Measurements from ENCODE around the gene SCFD2. TPM values are rescaled to one million over a fixed set of nuclear protein-coding genes. Genes with fewer than 3 reads are reported as not detected.

SCFD2 gene
- total RNA-seq, 1 donor from 2014 or later: 11.9 TPM

GRCh38 chr4:53088152-53088551 lies 277.7 kb downstream of the SCFD2 start:
- Histone ChIP-seq H3K4me1 (ENCODE audit: insufficient read depth, low read length) (no peaks in the 10 kb centered on the region), H3K27me3 (ENCODE audit: insufficient read depth, low read length) (no peaks in the 10 kb centered on the region), H3K9me3 (ENCODE audit: insufficient read depth, low read depth, low read length) (peaks cover 2% of the 10 kb centered on the region), H3K4me3 (ENCODE audit: insufficient read depth, low read depth, low read length) (no peak overlapping the region), H3K79me2 (ENCODE audit: insufficient read depth, low read length) (no peaks in the 10 kb centered on the region), H2AFZ (ENCODE audit: low read depth, low read length) (no peak overlapping the region), H3K4me2 (ENCODE audit: low read length) (no peak overlapping the region), H3K36me3 (ENCODE audit: insufficient read depth, low read length) (no peaks in the 10 kb centered on the region), H4K20me1 (ENCODE audit: insufficient read depth, low read length) (no peaks in the 10 kb centered on the region), H3K9ac (ENCODE audit: low read length) (no peak overlapping the region), H3K27ac (ENCODE audit: low read depth, low read length) (no peak overlapping the region)
- Mint-ChIP-seq H3K27me3 (ENCODE audit: low read depth, unreplicated experiment) (no peaks in the 10 kb centered on the region), H3K4me3 (ENCODE audit: unreplicated experiment) (no peak overlapping the region), H3K9me3 (ENCODE audit: unreplicated experiment) (peaks cover 11% of the 10 kb centered on the region), H3K27ac (ENCODE audit: unreplicated experiment) (no peak overlapping the region), H3K4me1 (ENCODE audit: low read depth, unreplicated experiment) (peaks cover 3% of the 10 kb centered on the region), H3K36me3 (ENCODE audit: low read depth, unreplicated experiment) (no peaks in the 10 kb centered on the region)
- DNase-seq (ENCODE audit: low read depth) (no peak), FAIRE-seq (no peak)
- TF ChIP-seq EZH2 (IDR thresholded peaks at IDR 0.05; ENCODE audit: insufficient read depth, low read length): no peak
- no peak for TF ChIP-seq CTCF (IDR thresholded peaks at IDR 0.05; ENCODE audit: insufficient read depth, low read depth, low read length)

- H4K20me1 ChIP-seq (ENCODE audit: insufficient read depth, low read length): no peaks in the 10 kb centered on the region
- no peak overlapping the region for H2AFZ ChIP-seq (ENCODE audit: low read depth, low read length)
- FAIRE-seq: no peak
- H3K9me3 ChIP-seq (ENCODE audit: insufficient read depth, low read depth, low read length): no peaks in the 10 kb centered on the region
- H3K9me3 Mint-ChIP-seq (ENCODE audit: unreplicated experiment): no peaks in the 10 kb centered on the region
- no peak overlapping the region for H3K27ac ChIP-seq (ENCODE audit: low read depth, low read length)
- DNase-seq (ENCODE audit: low read depth): no peak
- no peak overlapping the region for H3K4me2 ChIP-seq (ENCODE audit: low read length)
- H3K36me3 ChIP-seq (ENCODE audit: insufficient read depth, low read length): no peaks in the 10 kb centered on the region
- peaks cover 2% of the 10 kb centered on the region for H3K4me1 Mint-ChIP-seq (ENCODE audit: low read depth, unreplicated experiment)
- no peak overlapping the region for H3K4me3 Mint-ChIP-seq (ENCODE audit: unreplicated experiment)
- H3K36me3 Mint-ChIP-seq (ENCODE audit: low read depth, unreplicated experiment): no peaks in the 10 kb centered on the region
- H3K27ac Mint-ChIP-seq (ENCODE audit: unreplicated experiment): no peak overlapping the region
- no peaks in the 10 kb centered on the region for H3K27me3 ChIP-seq (ENCODE audit: insufficient read depth, low read length)
- no peak overlapping the region for H3K9ac ChIP-seq (ENCODE audit: low read length)
- no peak overlapping the region for H3K4me3 ChIP-seq (ENCODE audit: insufficient read depth, low read depth, low read length)
- no peaks in the 10 kb centered on the region for H3K4me1 ChIP-seq (ENCODE audit: insufficient read depth, low read length)
- H3K27me3 Mint-ChIP-seq (ENCODE audit: low read depth, unreplicated experiment): no peaks in the 10 kb centered on the region
- TF ChIP-seq CTCF (IDR thresholded peaks at IDR 0.05; ENCODE audit: insufficient read depth, low read depth, low read length): no peak
- TF ChIP-seq EZH2 (IDR thresholded peaks at IDR 0.05; ENCODE audit: insufficient read depth, low read length): no peak
- no peaks in the 10 kb centered on the region for H3K79me2 ChIP-seq (ENCODE audit: insufficient read depth, low read length)
Measured at GRCh38 chr4:53076374-53076958, 289.4 kb downstream of the SCFD2 start.

GRCh38 chr4:53075162-53075785 lies 290.6 kb downstream of the SCFD2 start:
- no peaks in the 10 kb centered on the region for H3K79me2 ChIP-seq (ENCODE audit: insufficient read depth, low read length)
- H3K9me3 Mint-ChIP-seq (ENCODE audit: unreplicated experiment): no peaks in the 10 kb centered on the region
- FAIRE-seq: no peak

More at GRCh38 chr4:53075162-53075785, 290.6 kb downstream of the SCFD2 start:
- no peak overlapping the region for H2AFZ ChIP-seq (ENCODE audit: low read depth, low read length)
- TF ChIP-seq EZH2 (IDR thresholded peaks at IDR 0.05; ENCODE audit: insufficient read depth, low read length) (no peak), CTCF (IDR thresholded peaks at IDR 0.05; ENCODE audit: insufficient read depth, low read depth, low read length) (no peak)
- no peaks in the 10 kb centered on the region for H3K4me1 ChIP-seq (ENCODE audit: insufficient read depth, low read length)
- H3K9me3 ChIP-seq (ENCODE audit: insufficient read depth, low read depth, low read length): no peaks in the 10 kb centered on the region
- no peaks in the 10 kb centered on the region for H3K27me3 ChIP-seq (ENCODE audit: insufficient read depth, low read length)
- H4K20me1 ChIP-seq (ENCODE audit: insufficient read depth, low read length): no peaks in the 10 kb centered on the region
- no peaks in the 10 kb centered on the region for H3K36me3 Mint-ChIP-seq (ENCODE audit: low read depth, unreplicated experiment)
- no peak for DNase-seq (ENCODE audit: low read depth)
- H3K9ac ChIP-seq (ENCODE audit: low read length): no peak overlapping the region
- H3K4me1 Mint-ChIP-seq (ENCODE audit: low read depth, unreplicated experiment): peaks cover 2% of the 10 kb centered on the region
- no peaks in the 10 kb centered on the region for H3K36me3 ChIP-seq (ENCODE audit: insufficient read depth, low read length)
- no peak overlapping the region for H3K27ac ChIP-seq (ENCODE audit: low read depth, low read length)
- H3K4me3 Mint-ChIP-seq (ENCODE audit: unreplicated experiment): no peak overlapping the region
- H3K27me3 Mint-ChIP-seq (ENCODE audit: low read depth, unreplicated experiment): no peaks in the 10 kb centered on the region
- no peak overlapping the region for H3K4me3 ChIP-seq (ENCODE audit: insufficient read depth, low read depth, low read length)
- no peak overlapping the region for H3K27ac Mint-ChIP-seq (ENCODE audit: unreplicated experiment)
- H3K4me2 ChIP-seq (ENCODE audit: low read length): no peak overlapping the region

All from astrocyte (in vitro differentiated cells and primary cell).